K562 (cell line): ENCODE results near the gene GIPC3. TPM values are rescaled to one million over a fixed set of nuclear protein-coding genes. Genes with fewer than 3 reads are reported as not detected.

Source experiments
- ARID2 ChIP-seq: fragments of 450-650 bp; IDR thresholded peaks from 2 replicates; pipeline ENCODE4 v1.6.1; 2017; ENCODE audit warnings: antibody characterized with exemption, mild to moderate bottlenecking
- CBX1 ChIP-seq: sonication (generic); IDR thresholded peaks from 2 replicates; pipeline ENCODE4 v1.6.1; 2016; ENCODE audit warnings: antibody characterized with exemption, low read depth, mild to moderate bottlenecking
- CCNT2 ChIP-seq: IDR thresholded peaks from 2 replicates; pipeline ENCODE4 v1.6.1; 2011; ENCODE audit warnings: borderline replicate concordance, low read depth, mild to moderate bottlenecking, moderate library complexity, mixed read lengths, low read length; ENCODE audit not compliant: insufficient read length; ENCODE audit errors: extremely low read depth
- CREM ChIP-seq: IDR thresholded peaks from 2 replicates; pipeline ENCODE4 v1.6.1; 2014; ENCODE audit warnings: antibody characterized with exemption, low read depth
- CSDE1 ChIP-seq, 2 experiments: fragments of 450-650 bp; IDR thresholded peaks; 2 replicates each; pipeline ENCODE4 v1.6.1; 2016; ENCODE audit warnings: mild to moderate bottlenecking in 1 of 2
- FOXJ2 ChIP-seq: fragments of 200-800 bp; sonication (Bioruptor generic); IDR thresholded peaks from 2 replicates; pipeline ENCODE4 v1.6.1; 2016; ENCODE audit warnings: missing genetic modification characterization, missing compliant biosample characterization
- FOXP1 ChIP-seq: sonication (generic); formaldehyde crosslinking; IDR thresholded peaks from 2 replicates; pipeline ENCODE4 v1.8.0; 2022; ENCODE audit warnings: mild to moderate bottlenecking, missing genetic modification reagents
- HDAC6 ChIP-seq: IDR thresholded peaks from 2 replicates; pipeline ENCODE4 v1.6.1; 2012; ENCODE audit warnings: low read depth, mild to moderate bottlenecking, control low read depth, inconsistent platforms, low read length, moderate library complexity
- KDM1A ChIP-seq, 2 experiments: fragments of 450-650 bp; IDR thresholded peaks; 2 replicates each; pipeline ENCODE4 v1.6.1; 2016; ENCODE audit warnings: mild to moderate bottlenecking in 2 of 2
- KLF6 ChIP-seq: fragments of 250-450 bp; sonication (Bioruptor Pico); IDR thresholded peaks from 2 replicates; pipeline ENCODE4 v1.4.0; 2020; ENCODE audit warnings: mild to moderate bottlenecking, moderate library complexity, borderline replicate concordance
- L3MBTL2 ChIP-seq: fragments of 450-650 bp; IDR thresholded peaks from 2 replicates; pipeline ENCODE4 v1.6.1; 2016; ENCODE audit warnings: mild to moderate bottlenecking, moderate library complexity
- MNT ChIP-seq, 2 experiments: fragments of 450-650 bp; conservative IDR thresholded peaks; 2 replicates each; pipeline ENCODE4 v1.6.1; 2017; ENCODE audit warnings: mild to moderate bottlenecking in 2 of 2, moderate library complexity in 2 of 2
- NFE2L1 ChIP-seq: fragments of 450-650 bp; IDR thresholded peaks from 2 replicates; pipeline ENCODE4 v1.6.1; 2016; ENCODE audit warnings: missing genetic modification characterization, low read depth, mild to moderate bottlenecking, missing compliant biosample characterization, moderate library complexity, borderline replicate concordance
- NONO ChIP-seq, 2 experiments: fragments of 200-400 bp in 1 of 2; fragments of 450-650 bp in 1 of 2; formaldehyde crosslinking in 1 of 2; IDR thresholded peaks; 2 replicates each; pipeline ENCODE4 v1.6.1; 2017; ENCODE audit warnings: low read depth in 2 of 2, mild to moderate bottlenecking in 2 of 2, moderate library complexity in 2 of 2, low read length in 1 of 2
- PKNOX1 ChIP-seq: fragments of 450-650 bp; IDR thresholded peaks from 2 replicates; pipeline ENCODE4 v1.6.1; 2016
- SFPQ ChIP-seq: fragments of 200-400 bp; formaldehyde crosslinking; IDR thresholded peaks from 2 replicates; pipeline ENCODE4 v1.6.1; 2017; ENCODE audit warnings: mild to moderate bottlenecking, low read depth, low read length, moderate library complexity
- SMARCC2 ChIP-seq: fragments of 450-650 bp; IDR thresholded peaks from 2 replicates; pipeline ENCODE4 v1.6.1; 2017; ENCODE audit warnings: antibody characterized with exemption, moderate library complexity, mild to moderate bottlenecking, low read depth
- ZBTB26 ChIP-seq: fragments of 450-650 bp; formaldehyde crosslinking; IDR thresholded peaks from 2 replicates; pipeline ENCODE4 v1.4.0; 2022; ENCODE audit warnings: missing genetic modification characterization
- ZNF699 ChIP-seq: fragments of 250-450 bp; sonication (Bioruptor Pico); IDR thresholded peaks from 2 replicates; pipeline ENCODE4 v1.8.0; 2021; ENCODE audit warnings: mild to moderate bottlenecking, moderate library complexity; ENCODE audit not compliant: insufficient replicate concordance
- ZNF75A ChIP-seq: fragments of 450-650 bp; formaldehyde crosslinking; IDR thresholded peaks from 2 replicates; pipeline ENCODE4 v1.4.0; 2020; ENCODE audit warnings: mild to moderate bottlenecking
- ZNF764 ChIP-seq: fragments of 250-450 bp; sonication (Bioruptor Pico); IDR thresholded peaks from 2 replicates; pipeline ENCODE4 v1.4.0; 2020; ENCODE audit warnings: low read depth, mild to moderate bottlenecking, moderate library complexity
- ZNF780A ChIP-seq: fragments of 250-450 bp; sonication (Bioruptor Pico); IDR thresholded peaks from 2 replicates; pipeline ENCODE4 v1.5.0; 2021; ENCODE audit warnings: mild to moderate bottlenecking
- polyA plus RNA-seq, 8 experiments: library from polyadenylated mRNA; depleted of rRNA in 4 of 8; stranded (reverse) in 5 of 8; unstranded in 3 of 8; fragments of >200 nt; fragmentation: Nextera tagmentation in 2 of 8; fragmentation: Illumina TruSeq in 1 of 8; extraction: Ambion mirVana in 2 of 8; extraction: Trizol in 1 of 8; gene quantifications; 2 replicates each; pipeline versions ENCODE4 v1.2.1 to v1.2.3, GENCODE V29; 2011 to 2014; ENCODE audit warnings: inconsistent platforms in 1 of 8, missing spikeins in 1 of 8
- total RNA-seq, 7 experiments: library from RNA; depleted of rRNA in 6 of 7; stranded (reverse); fragments of >200 nt in 6 of 7; fragmentation: Illumina TruSeq in 2 of 7; extraction: Trizol in 2 of 7; gene quantifications; 2 replicates each; pipeline versions ENCODE4 v1.2.1 to v1.2.3, GENCODE V29; 2011 to 2021; ENCODE audit warnings: low replicate concordance in 1 of 7

GIPC3 gene
- total and polyA plus RNA-seq, 9 of the 15 experiments (the other 6 are each of a cell fraction or from before 2014, with no cell fraction given): 0.03 to 3.6 (median 1.5) TPM; not detected in 1

- TF ChIP-seq ZBTB26 (CRISPR knock-in tag) (0 out of 2 replicates have a peak, but pooled peaks have one; percentile 6), NFE2L1 (tag) (no peak), ARID2 (no peak), ZNF75A (CRISPR knock-in tag) (no peak), CSDE1 (IDR thresholded peaks at IDR 0.05) (no peak; a peak in 1 of 4 replicates), FOXJ2 (tag) (no peak), FOXP1 (CRISPR knock-in tag) (peak; percentile 85), NONO (IDR thresholded peaks at IDR 0.05; ENCODE audit: low read depth in 2 of 2, low read length in 1 of 2) (peak in 1 of 2 experiments; percentile 33; a peak in 1 of 4 replicates), SFPQ (no peak), KLF6 (no peak), CBX1 (no peak), HDAC6 (0 out of 2 replicates have a peak, but pooled peaks have one; percentile 32), PKNOX1 (0 out of 2 replicates have a peak, but pooled peaks have one; percentile 6), CCNT2 (peak; percentile 75), ZNF699 (CRISPR knock-in tag) (no peak), ZNF780A (CRISPR knock-in tag) (no peak), KDM1A (IDR thresholded peaks at IDR 0.05) (no peak), L3MBTL2 (peak; percentile 96), MNT (conservative IDR thresholded peaks at IDR 0.05) (peak; percentile 97), ZNF764 (CRISPR knock-in tag) (no peak), SMARCC2 (no peak), CREM (no peak; the same call in 1 of the 2 replicates)
Observed at GRCh38 chr19:3626473-3627350, 41.4 kb downstream of the GIPC3 start, which contains the start of gene CACTIN (continued).
